Measurements from ENCODE around the gene PATE4. TPM values are rescaled to one million over a fixed set of nuclear protein-coding genes. Genes with fewer than 3 reads are reported as not detected.
"Not testable (repeated sequence)": the region's sequence is repeated elsewhere in the genome, so short reads cannot be mapped to it uniquely, and the experiment has no call there.

Gene PATE4
- not detected for total RNA-seq

DNA sequence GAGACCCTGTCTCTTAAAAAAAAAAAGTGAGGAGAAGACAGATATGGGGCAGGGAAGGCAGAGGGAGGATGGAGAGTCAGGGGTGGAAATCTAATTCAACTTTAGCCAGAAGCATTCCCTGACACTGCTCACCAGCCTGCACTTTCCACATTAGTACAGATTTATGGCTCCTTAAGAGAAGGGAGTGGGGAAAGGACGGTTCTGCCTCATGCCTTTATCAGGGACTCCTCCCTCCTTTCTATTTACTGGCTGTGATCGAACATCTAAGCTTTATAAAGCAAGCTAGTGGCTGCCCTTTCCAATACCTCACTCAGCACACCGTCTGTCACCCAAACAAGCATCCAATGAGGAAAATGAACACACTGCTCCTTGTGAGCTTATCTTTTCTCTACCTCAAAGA lies at the start of gene PATE4:
Gene PATE4 (plus strand): TSS at position 301 of the 400 bp plus-strand sequence. CDS start 44 bp downstream, at position 345.
- DNase-seq (ENCODE audit: low read depth in 2 of 3, low spot score in 2 of 3): no peak

- DNase-seq (ENCODE audit: low read depth in 2 of 3, low spot score in 2 of 3): no peak
Measured at GRCh38 chr11:125784678-125785077, 48.4 kb upstream of the PATE4 start.

DNA sequence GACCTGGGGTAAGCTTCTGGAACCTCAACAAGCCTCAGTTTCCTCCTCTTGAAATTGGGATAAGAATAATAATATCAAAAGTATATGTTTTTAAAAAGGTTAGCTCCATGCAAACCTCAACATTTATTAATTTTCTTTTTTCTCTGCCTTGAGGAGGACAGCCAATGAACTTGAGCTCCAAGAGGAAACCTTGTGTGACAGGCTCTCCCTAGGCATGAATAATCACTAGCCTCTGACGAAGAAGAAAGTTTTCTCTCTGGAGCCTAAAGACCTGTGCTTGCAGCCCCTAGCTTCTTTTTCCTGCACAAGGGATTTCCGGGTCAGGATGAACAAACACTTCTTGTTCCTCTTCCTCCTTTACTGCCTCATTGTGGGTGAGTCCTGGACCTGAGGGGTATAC lies 45.3 kb upstream of the PATE4 start, which contains the start of gene PATE3:
Gene PATE3 (plus strand): TSS at position 301 of the 400 bp plus-strand sequence. CDS start 25 bp downstream, at position 326.
- DNase-seq (ENCODE audit: low read depth in 2 of 3, low spot score in 2 of 3): no peak

DNA sequence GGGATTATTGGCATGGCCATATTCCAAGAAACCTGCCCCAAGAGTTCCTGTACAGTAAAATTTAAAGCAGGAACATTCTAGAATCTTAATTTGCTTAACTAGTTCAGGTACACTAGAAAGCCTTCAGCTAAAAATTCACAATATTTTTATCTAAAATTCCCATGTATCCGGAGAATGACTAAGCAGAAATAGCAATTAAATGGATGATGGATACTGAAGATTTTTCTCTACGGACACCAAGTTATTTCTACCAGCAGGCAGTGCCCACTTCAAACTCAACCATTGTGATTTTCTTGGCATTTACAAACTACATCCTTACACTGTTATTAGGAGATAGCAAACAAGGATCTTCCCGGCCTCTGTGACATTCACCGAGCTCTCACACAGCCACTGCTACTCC lies 42.3 kb upstream of the PATE4 start:
- DNase-seq (ENCODE audit: low read depth in 2 of 3, low spot score in 2 of 3): no peak

GRCh38 chr11:125797641-125798040 lies 35.5 kb upstream of the PATE4 start:
- no peak for DNase-seq (ENCODE audit: low read depth in 2 of 3, low spot score in 2 of 3)

- DNase-seq (ENCODE audit: low read depth in 2 of 3, low spot score in 2 of 3): no peak
Measured at GRCh38 chr11:125799808-125800207, 33.3 kb upstream of the PATE4 start.

GRCh38 chr11:125802387-125802786 lies 30.7 kb upstream of the PATE4 start:
- DNase-seq (ENCODE audit: low read depth in 2 of 3, low spot score in 2 of 3): no peak

- DNase-seq (ENCODE audit: low read depth in 2 of 3, low spot score in 2 of 3): no peak
Measured at GRCh38 chr11:125807909-125808308, 25.2 kb upstream of the PATE4 start.

DNA sequence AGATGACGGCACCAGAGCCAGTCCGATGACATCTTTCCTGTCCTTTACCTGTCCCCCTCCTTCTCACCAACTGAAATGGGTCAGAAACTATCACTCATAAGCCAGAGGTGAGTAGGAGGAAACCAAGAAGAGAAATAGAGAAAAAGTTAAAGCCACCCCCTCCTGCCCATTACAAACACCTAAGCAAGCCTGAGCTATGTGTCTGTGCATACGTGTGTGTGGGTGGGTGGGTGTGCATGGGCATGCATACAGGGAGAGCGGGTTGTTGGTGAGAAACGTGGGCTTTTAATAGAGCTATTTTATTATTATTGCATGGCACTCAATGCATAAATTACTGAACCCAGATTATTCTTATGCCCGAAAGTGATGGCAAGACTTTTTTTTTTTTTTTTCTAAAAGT lies 2.6 kb downstream of the PATE4 start:
- DNase-seq (ENCODE audit: low read depth in 2 of 3, low spot score in 2 of 3): no peak

DNA sequence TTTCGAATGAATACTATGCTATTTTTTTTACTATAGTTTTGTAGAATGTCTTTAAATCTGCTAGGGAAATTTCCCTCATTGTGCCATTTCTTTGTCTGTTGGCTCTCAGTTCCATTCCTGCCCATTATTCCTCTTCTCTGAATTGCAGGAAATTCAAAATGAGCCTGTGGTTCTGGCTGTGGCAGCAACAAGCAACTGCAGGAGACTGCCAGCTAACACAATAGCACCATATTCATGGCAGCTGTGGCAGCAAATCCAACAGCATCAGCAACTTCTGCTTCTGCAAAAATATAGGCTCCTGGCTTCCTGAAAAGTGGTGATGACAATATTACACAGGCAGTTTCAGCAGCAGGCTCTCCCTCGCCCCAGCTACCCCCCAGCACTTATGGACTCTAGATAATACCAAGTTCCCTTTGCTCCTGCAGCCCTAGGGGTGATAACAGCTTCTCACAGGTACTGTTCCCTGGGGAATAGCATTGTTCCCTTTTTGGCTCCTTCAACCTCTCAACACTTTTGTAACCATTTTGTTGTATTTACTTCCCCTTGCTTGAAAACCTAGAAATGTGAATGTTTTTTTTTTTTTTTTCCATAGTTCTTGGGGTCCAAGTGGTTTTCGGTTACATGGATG lies 9.3 kb downstream of the PATE4 start:
- no peak for DNase-seq (ENCODE audit: low read depth in 2 of 3, low spot score in 2 of 3)

- DNase-seq (ENCODE audit: low read depth in 2 of 3, low spot score in 2 of 3): no peak
Measured at GRCh38 chr11:125846188-125846587, 13.1 kb downstream of the PATE4 start.

- not testable (repeated sequence) for DNase-seq (ENCODE audit: low read depth in 2 of 3, low spot score in 2 of 3)
Measured at GRCh38 chr11:125857670-125858069, 24.6 kb downstream of the PATE4 start.

GRCh38 chr11:125862786-125863185 lies 29.7 kb downstream of the PATE4 start:
- DNase-seq (ENCODE audit: low read depth in 2 of 3, low spot score in 2 of 3): not testable (repeated sequence)

GRCh38 chr11:125865354-125865753 lies 32.2 kb downstream of the PATE4 start:
- DNase-seq (ENCODE audit: low read depth in 2 of 3, low spot score in 2 of 3): not testable (repeated sequence)

DNA sequence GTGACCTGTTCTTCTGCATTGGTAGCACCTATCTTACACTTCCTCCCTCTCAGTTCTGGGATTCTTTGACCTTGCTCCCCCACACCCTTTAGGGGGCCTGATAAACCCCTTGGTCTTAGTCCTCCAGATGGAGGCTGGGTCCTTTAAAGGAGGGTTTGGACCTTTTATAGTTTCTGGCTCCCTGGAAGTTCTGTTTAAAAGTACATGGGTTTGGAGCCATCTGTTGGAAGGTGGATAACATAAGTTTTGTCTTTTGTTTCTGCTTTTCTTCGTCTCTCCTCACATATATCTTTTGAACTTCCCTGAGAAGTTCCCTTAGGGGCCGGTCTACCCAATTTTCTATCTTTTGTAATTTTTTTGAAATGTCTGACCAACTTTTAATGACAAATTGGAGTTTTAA lies 36.4 kb downstream of the PATE4 start:
- DNase-seq (ENCODE audit: low read depth in 2 of 3, low spot score in 2 of 3): no peak

DNA sequence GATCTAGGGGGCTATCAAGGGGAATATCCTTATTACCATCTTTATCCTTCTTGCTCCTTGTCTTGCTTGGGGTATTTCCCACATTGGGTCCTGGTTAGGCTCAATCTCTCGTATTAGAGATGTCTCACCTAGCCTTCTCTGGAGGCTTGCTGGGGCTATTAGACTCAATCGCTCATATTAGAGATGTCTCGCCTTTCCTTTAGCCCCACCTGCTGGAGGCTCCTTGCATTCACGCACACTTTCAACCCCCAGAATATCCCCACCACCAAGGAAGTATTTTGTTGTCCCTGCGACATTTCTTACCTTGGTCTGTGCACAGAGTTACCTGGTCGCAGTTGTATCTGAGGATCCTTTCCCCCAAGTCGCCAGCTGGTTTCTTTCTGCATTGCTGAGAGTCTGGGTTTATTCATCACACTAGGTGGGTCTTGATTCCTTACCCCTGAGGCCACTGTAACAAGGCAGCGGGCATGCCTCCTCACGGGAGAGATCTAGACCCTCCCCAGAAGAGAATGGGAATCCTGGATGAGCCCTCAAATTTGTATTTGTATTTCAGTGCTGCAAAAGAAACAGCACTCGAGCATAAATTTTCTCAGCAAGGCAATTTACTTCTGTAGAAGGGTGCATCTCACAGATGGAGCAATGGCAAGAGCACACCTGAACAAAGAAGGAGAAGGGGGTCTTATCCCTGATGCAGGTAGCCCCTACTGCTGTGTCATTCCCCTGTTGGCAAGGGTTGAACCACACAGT lies 38.4 kb downstream of the PATE4 start:
- peak in 2 of 3 donors; percentile 3 to 14 for DNase-seq (ENCODE audit: low read depth in 2 of 3, low spot score in 2 of 3)

GRCh38 chr11:125872138-125872491 lies 39.0 kb downstream of the PATE4 start:
- DNase-seq (ENCODE audit: low read depth in 2 of 3, low spot score in 2 of 3): peak in 1 of 3 donors; percentile 3

- no peak for DNase-seq (ENCODE audit: low read depth in 2 of 3, low spot score in 2 of 3)
Measured at GRCh38 chr11:125873881-125874555, 40.9 kb downstream of the PATE4 start.

- DNase-seq (ENCODE audit: low read depth in 2 of 3, low spot score in 2 of 3): peak; percentile 10 to 66 (median 37)
Measured at GRCh38 chr11:125874556-125875124, 41.5 kb downstream of the PATE4 start.

- DNase-seq (ENCODE audit: low read depth in 2 of 3, low spot score in 2 of 3): no peak
Measured at GRCh38 chr11:125881291-125881690, 48.2 kb downstream of the PATE4 start.

DNA sequence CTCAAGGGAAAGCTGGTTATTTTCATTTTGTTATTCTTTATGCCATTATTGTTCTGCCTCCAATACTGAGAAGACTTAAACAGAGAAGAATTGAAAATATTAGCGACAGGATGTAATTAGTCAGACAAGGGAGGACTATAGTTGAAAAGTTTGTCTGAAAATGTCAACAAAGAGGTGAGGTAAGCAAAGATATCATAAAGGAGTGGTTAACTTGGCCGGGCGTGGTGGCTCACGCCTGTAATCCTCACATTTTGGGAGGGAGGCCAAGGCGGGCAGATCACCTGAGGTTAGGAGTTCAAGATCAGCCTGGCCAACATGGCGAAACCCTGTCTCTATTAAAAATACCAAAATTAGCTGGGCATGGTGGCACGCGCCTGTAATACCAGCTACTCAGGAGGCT lies 50.3 kb downstream of the PATE4 start:
- DNase-seq (ENCODE audit: low read depth in 2 of 3, low spot score in 2 of 3): no peak

Measured in hematopoietic multipotent progenitor cell (in vitro differentiated cells).